WERI-Rb-1 (cell line): ENCODE results near the gene C4orf54.

ENCODE experiments used
- DNase-seq: peaks from one replicate; pipeline ENCODE4 v3.0.0-alpha.2; 2020
- H3K27ac ChIP-seq: fragments of 250-450 bp; sonication (Bioruptor Pico); 2 replicates; pipeline ENCODE4 v1.5.1; 2020; ENCODE audit warnings: mild to moderate bottlenecking, moderate library complexity
- H3K27me3 ChIP-seq: fragments of 250-450 bp; sonication (Bioruptor Pico); 2 replicates; pipeline ENCODE4 v1.5.1; 2021; ENCODE audit warnings: mild to moderate bottlenecking, low read depth, moderate library complexity; ENCODE audit not compliant: insufficient read depth, severe bottlenecking
- H3K36me3 ChIP-seq: fragments of 250-450 bp; sonication (Bioruptor Pico); 2 replicates; pipeline ENCODE4 v1.5.1; 2020; ENCODE audit warnings: mild to moderate bottlenecking, moderate library complexity
- H3K4me3 ChIP-seq: 2 replicates; pipeline ENCODE4 v1.5.1; 2011; ENCODE audit warnings: low read depth, mild to moderate bottlenecking, control low read depth, low read length
- H3K9me3 ChIP-seq: fragments of 250-450 bp; sonication (Bioruptor Pico); 2 replicates; pipeline ENCODE4 v1.5.1; 2021; ENCODE audit warnings: mild to moderate bottlenecking, moderate library complexity; ENCODE audit not compliant: severe bottlenecking
- TF ChIP-seq, protein P1 (sequence below): IDR thresholded peaks from 2 replicates; pipeline ENCODE4 v1.5.1; 2011; ENCODE audit warnings: low read depth, mild to moderate bottlenecking, control low read depth, inconsistent platforms, low read length

The C4orf54 gene

DNA sequence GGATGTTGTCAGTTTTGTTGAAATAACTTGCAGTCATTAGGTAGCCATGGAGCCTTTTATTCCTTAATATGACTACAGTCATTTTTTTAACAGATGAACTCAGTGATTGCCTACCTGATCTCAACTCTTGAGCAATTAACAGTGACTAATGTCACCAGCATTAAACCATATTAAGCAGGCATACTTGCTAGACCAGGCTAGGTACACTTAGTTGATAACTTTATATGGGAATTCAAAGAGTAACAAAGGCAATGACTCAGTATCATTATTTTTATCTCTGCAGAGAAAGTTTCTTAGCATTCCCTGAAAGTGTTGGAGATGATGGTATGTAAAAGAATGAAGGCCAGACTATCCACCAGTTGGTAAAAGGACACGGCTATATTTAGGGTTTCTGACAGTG is at the start of gene C4orf54:
Gene C4orf54, minus strand, starts transcription at position 31 of the 400 bp plus-strand sequence. CDS start 3,180 bp downstream, outside the sequence.
- H3K27ac ChIP-seq, result no peak within 1 kb of the TSS
- DNase-seq, result no peak

DNA sequence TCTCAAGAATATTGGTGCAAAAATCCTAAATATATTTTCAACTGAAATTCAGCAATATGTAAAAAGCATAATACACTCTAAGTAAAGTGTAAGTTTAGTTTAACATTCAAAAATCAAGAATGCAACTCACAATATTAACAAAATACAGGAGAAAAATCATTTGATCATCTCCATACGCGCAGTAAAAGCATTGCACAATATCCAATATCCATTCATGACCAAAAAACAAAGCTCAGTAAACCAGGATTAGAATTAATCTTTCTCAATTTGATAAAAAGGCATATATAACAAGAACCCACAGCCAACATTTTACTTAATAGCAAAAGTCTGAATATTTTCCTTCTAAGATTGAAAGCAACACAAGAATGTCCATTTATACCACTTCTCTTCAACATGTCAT is 48.3 kb upstream of the C4orf54 start:
- no peak for DNase-seq
- TF ChIP-seq, protein P1, sequence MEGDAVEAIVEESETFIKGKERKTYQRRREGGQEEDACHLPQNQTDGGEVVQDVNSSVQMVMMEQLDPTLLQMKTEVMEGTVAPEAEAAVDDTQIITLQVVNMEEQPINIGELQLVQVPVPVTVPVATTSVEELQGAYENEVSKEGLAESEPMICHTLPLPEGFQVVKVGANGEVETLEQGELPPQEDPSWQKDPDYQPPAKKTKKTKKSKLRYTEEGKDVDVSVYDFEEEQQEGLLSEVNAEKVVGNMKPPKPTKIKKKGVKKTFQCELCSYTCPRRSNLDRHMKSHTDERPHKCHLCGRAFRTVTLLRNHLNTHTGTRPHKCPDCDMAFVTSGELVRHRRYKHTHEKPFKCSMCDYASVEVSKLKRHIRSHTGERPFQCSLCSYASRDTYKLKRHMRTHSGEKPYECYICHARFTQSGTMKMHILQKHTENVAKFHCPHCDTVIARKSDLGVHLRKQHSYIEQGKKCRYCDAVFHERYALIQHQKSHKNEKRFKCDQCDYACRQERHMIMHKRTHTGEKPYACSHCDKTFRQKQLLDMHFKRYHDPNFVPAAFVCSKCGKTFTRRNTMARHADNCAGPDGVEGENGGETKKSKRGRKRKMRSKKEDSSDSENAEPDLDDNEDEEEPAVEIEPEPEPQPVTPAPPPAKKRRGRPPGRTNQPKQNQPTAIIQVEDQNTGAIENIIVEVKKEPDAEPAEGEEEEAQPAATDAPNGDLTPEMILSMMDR, result no peak
- Histone ChIP-seq H3K9me3 (peaks cover 4% of the 10 kb centered on the region), H3K27me3 (no peaks in the 10 kb centered on the region), H3K4me3 (no peak overlapping the region), H3K36me3 (no peaks in the 10 kb centered on the region), H3K27ac (no peak overlapping the region)

More for the DNA sequence above, at the start of gene C4orf54:
- H3K4me3 ChIP-seq, result no peak within 1 kb of the TSS
- H3K36me3 ChIP-seq, result no peaks in the 10 kb centered on the region
- no peaks in the 10 kb centered on the region for H3K27me3 ChIP-seq
- TF ChIP-seq, protein P1, result no peak
- peaks cover 2% of the 10 kb centered on the region for H3K9me3 ChIP-seq

DNA sequence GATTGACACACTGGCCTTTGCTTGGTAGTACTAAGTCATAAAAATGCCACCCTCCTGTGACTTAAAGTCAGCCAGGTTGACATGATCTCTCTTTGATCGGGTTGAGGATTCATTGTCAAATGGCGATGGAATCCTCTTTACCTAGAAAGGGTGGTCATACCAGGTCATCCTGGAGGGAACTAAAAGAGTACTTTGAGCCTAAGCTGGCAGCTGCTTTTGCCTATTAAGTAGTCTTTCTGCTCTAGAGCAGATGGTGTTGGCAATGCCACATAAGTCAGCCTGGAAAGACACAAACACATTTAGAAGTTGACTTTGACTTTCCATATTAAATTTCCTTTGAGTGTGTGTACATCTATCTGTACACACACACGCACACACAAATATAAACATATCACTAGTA is 39.2 kb upstream of the C4orf54 start:
- Histone ChIP-seq H3K4me3 (no peak overlapping the region), H3K27ac (peak overlapping the region; percentile 39), H3K27me3 (no peaks in the 10 kb centered on the region), H3K9me3 (peaks cover 4% of the 10 kb centered on the region), H3K36me3 (no peaks in the 10 kb centered on the region)
- DNase-seq, result peak; percentile 75
- TF ChIP-seq, protein P1, result no peak

DNA sequence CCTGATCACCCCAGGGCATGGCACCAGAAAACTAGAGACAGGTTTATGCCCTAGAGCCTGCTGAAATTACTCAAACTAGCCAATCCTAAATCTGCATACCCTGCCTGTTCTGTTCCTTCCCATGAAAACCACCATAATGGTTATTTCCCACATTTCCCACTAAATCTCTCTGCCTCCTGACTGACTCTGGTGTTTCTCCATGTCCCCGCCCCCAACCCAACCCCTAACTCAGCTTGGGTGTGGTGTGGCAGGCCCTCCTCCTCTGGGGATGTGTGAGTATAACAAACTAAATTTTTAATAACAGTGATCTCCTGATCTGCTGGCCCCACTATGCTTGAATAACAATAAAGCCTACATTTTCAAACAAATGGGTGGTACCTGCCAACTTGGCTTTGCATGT is 35.5 kb upstream of the C4orf54 start:
- DNase-seq, result no peak
- TF ChIP-seq, protein P1, result no peak

DNA sequence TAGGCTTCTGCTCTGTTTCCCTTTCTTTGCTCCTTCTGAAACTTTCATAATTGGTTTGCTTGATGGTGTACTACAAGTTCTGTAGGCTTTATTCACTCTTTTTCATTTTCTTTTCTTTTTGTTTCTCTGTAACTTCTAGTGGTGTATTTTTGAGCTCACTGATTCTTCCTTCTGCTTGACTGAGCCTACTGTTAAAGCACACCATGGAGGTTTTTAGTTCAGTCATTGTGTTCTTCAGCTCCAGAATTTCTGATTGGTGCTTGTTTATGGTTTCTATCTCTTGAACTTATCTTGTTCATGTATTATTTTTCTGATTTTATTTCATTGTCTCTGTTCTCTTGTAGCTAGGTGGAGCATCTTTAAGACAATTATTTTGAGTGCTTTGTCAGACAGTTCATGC is 33.4 kb upstream of the C4orf54 start:
- no peak overlapping the region for H3K4me3 ChIP-seq
- no peak for DNase-seq
- H3K27me3 ChIP-seq, result no peaks in the 10 kb centered on the region
- H3K9me3 ChIP-seq, result peaks cover 23% of the 10 kb centered on the region
- no peak overlapping the region for H3K27ac ChIP-seq
- H3K36me3 ChIP-seq, result no peaks in the 10 kb centered on the region
- TF ChIP-seq, protein P1, result no peak

More for the DNA sequence above, 35.5 kb upstream of the C4orf54 start:
- Histone ChIP-seq H3K27me3 (no peaks in the 10 kb centered on the region), H3K36me3 (no peaks in the 10 kb centered on the region), H3K4me3 (no peak overlapping the region), H3K27ac (no peak overlapping the region), H3K9me3 (peaks cover 23% of the 10 kb centered on the region)

DNA sequence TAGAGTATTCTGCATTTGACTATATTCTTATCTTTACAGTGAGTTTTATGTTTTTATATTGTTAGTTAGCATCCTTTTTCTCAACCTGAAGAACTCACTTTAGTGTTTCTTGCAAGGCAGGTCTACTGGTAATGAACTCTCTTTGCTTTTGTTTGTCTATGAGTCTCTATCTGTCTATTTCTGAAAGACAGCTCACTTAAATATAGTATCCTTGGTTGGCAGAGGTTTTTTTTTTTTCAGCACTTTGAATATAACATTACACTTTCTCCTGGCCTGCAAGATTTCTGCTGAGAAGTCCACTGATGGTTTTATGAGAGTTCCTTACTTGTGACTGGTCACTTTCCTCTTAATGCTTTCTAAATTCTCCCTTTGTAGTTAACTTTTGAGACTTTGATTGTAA is 32.8 kb upstream of the C4orf54 start:
- TF ChIP-seq, protein P1, result no peak
- DNase-seq, result no peak
- Histone ChIP-seq H3K36me3 (no peaks in the 10 kb centered on the region), H3K27ac (no peak overlapping the region), H3K9me3 (peaks cover 23% of the 10 kb centered on the region), H3K4me3 (no peak overlapping the region), H3K27me3 (no peaks in the 10 kb centered on the region)
